K562 (cell line): Measurements from ENCODE around the gene TLE6. TPM values are rescaled to one million over a fixed set of nuclear protein-coding genes. Genes with fewer than 3 reads are reported as not detected.
A peak's percentile ranks its signal among the peaks of the same experiment; 100 is the strongest.

ENCODE experiments used
- ARHGAP35 ChIP-seq: fragments of 450-650 bp; IDR thresholded peaks from 2 replicates; pipeline ENCODE4 v1.6.1; 2018; ENCODE audit not compliant: partially characterized antibody
- BCOR ChIP-seq: fragments of 450-650 bp; IDR thresholded peaks from 2 replicates; pipeline ENCODE4 v1.6.1; 2016
- CBFA2T3 ChIP-seq: fragments of 450-650 bp; IDR thresholded peaks from 2 replicates; pipeline ENCODE4 v1.6.1; 2017
- CBX5 ChIP-seq: IDR thresholded peaks from 2 replicates; pipeline ENCODE4 v1.6.1; 2014; ENCODE audit warnings: low read depth, borderline replicate concordance
- CEBPB ChIP-seq: fragments of 450-650 bp; IDR thresholded peaks from 2 replicates; pipeline ENCODE4 v1.6.1; 2016; ENCODE audit warnings: missing genetic modification characterization, missing compliant biosample characterization
- FIP1L1 ChIP-seq: fragments of 200-400 bp; formaldehyde crosslinking; IDR thresholded peaks from 2 replicates; pipeline ENCODE4 v1.6.1; 2018; ENCODE audit warnings: mild to moderate bottlenecking, low read depth, low read length; ENCODE audit not compliant: poor library complexity, severe bottlenecking
- FOXK1 ChIP-seq: sonication (generic); formaldehyde crosslinking; IDR thresholded peaks from 2 replicates; pipeline ENCODE4 v1.8.0; 2022; ENCODE audit warnings: missing genetic modification reagents, mild to moderate bottlenecking, borderline replicate concordance
- HDAC3 ChIP-seq: fragments of 450-650 bp; IDR thresholded peaks from 2 replicates; pipeline ENCODE4 v1.6.1; 2018; ENCODE audit warnings: borderline replicate concordance, mild to moderate bottlenecking, moderate library complexity; ENCODE audit not compliant: partially characterized antibody
- HNRNPL ChIP-seq: fragments of 200-400 bp; formaldehyde crosslinking; IDR thresholded peaks from 2 replicates; pipeline ENCODE4 v1.6.1; 2017; ENCODE audit warnings: low read depth, mild to moderate bottlenecking, low read length
- KDM4B ChIP-seq, 2 experiments: fragments of 450-650 bp in 1 of 2; sonication (generic) in 1 of 2; IDR thresholded peaks; 2 replicates each; pipeline ENCODE4 v1.6.1; 2016 to 2017; ENCODE audit warnings: borderline replicate concordance in 2 of 2, antibody characterized with exemption in 1 of 2, low read depth in 1 of 2, mild to moderate bottlenecking in 1 of 2
- PPARD ChIP-seq: fragments of 250-450 bp; sonication (Bioruptor Pico); IDR thresholded peaks from 2 replicates; pipeline ENCODE4 v1.8.0; 2022; ENCODE audit warnings: inconsistent platforms, mild to moderate bottlenecking, moderate library complexity
- RFX7 ChIP-seq: fragments of 250-450 bp; sonication (Bioruptor Pico); IDR thresholded peaks from 2 replicates; pipeline ENCODE4 v1.5.1; 2021; ENCODE audit warnings: mild to moderate bottlenecking
- SIN3A ChIP-seq, 2 experiments: fragments of 150-350 bp in 1 of 2; IDR thresholded peaks; 2 replicates each; pipeline ENCODE4 v1.6.1; 2011 to 2016; ENCODE audit warnings: borderline replicate concordance in 2 of 2, low read depth in 2 of 2, low read length in 2 of 2, mild to moderate bottlenecking in 2 of 2, moderate library complexity in 2 of 2; ENCODE audit not compliant: control insufficient read depth in 1 of 2
- SIX5 ChIP-seq, 2 experiments: IDR thresholded peaks; 2 replicates each; pipeline ENCODE4 v1.6.1; 2011; ENCODE audit warnings: low read length in 2 of 2, borderline replicate concordance in 1 of 2, low read depth in 1 of 2, mild to moderate bottlenecking in 1 of 2, moderate library complexity in 1 of 2; ENCODE audit not compliant: insufficient read depth in 1 of 2
- SMARCA4 ChIP-seq: fragments of 450-650 bp; IDR thresholded peaks from 2 replicates; pipeline ENCODE4 v1.6.1; 2016
- ZNF140 ChIP-seq: fragments of 250-450 bp; sonication (Bioruptor Pico); IDR thresholded peaks from 2 replicates; pipeline ENCODE4 v1.8.0; 2021; ENCODE audit warnings: moderate library complexity, mild to moderate bottlenecking, inconsistent platforms
- ZNF655 ChIP-seq: fragments of 250-450 bp; sonication (Bioruptor Pico); IDR thresholded peaks from 2 replicates; pipeline ENCODE4 v1.5.0; 2021
- polyA plus RNA-seq, 8 experiments: library from polyadenylated mRNA; depleted of rRNA in 4 of 8; stranded (reverse) in 5 of 8; unstranded in 3 of 8; fragments of >200 nt; fragmentation: Nextera tagmentation in 2 of 8; fragmentation: Illumina TruSeq in 1 of 8; extraction: Ambion mirVana in 2 of 8; extraction: Trizol in 1 of 8; gene quantifications; 2 replicates each; pipeline versions ENCODE4 v1.2.1 to v1.2.3, GENCODE V29; 2011 to 2014; ENCODE audit warnings: inconsistent platforms in 1 of 8, missing spikeins in 1 of 8
- total RNA-seq, 7 experiments: library from RNA; depleted of rRNA in 6 of 7; stranded (reverse); fragments of >200 nt in 6 of 7; fragmentation: Illumina TruSeq in 2 of 7; extraction: Trizol in 2 of 7; gene quantifications; 2 replicates each; pipeline versions ENCODE4 v1.2.1 to v1.2.3, GENCODE V29; 2011 to 2021; ENCODE audit warnings: low replicate concordance in 1 of 7
- TF ChIP-seq, protein P1 (sequence below): fragments of 250-450 bp; sonication (Bioruptor Pico); IDR thresholded peaks from 2 replicates; pipeline ENCODE4 v1.5.0; 2022; ENCODE audit warnings: mild to moderate bottlenecking
- TF ChIP-seq, protein P2 (sequence below): sonication (generic); formaldehyde crosslinking; IDR thresholded peaks from 2 replicates; pipeline ENCODE4 v1.8.0; 2022; ENCODE audit warnings: missing genetic modification reagents, mild to moderate bottlenecking, borderline replicate concordance
- TF ChIP-seq, protein P3 (sequence below): fragments of 450-650 bp; formaldehyde crosslinking; IDR thresholded peaks from 2 replicates; pipeline ENCODE4 v1.4.0; 2020; ENCODE audit warnings: mild to moderate bottlenecking, mixed read lengths
- TF ChIP-seq, protein P4 (sequence below): sonication (generic); formaldehyde crosslinking; IDR thresholded peaks from 2 replicates; pipeline ENCODE4 v1.8.0; 2022; ENCODE audit warnings: missing genetic modification reagents, mild to moderate bottlenecking, borderline replicate concordance

The TLE6 gene
- total and polyA plus RNA-seq, 9 of the 15 experiments (the other 6 are each of a cell fraction or from before 2014, with no cell fraction given): 1.1 to 6.1 (median 2.5) TPM

DNA sequence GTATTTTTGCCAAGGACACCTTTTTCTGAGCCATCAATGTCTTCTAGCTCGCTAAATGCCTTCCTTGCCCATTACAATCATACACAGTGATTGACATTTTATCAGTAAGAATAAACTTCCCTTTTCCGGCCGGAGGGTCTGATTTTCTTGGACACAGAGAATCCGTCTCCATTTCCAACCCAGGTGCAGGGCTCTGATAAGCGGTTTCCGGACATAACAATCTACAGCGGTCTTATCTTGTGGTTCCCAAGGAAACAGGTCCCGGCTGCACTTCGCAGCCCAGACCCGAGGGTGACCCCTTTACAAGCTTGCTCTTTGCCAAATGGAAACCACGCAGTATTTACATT lies 27.5 kb upstream of the TLE6 start (continued):
- TF ChIP-seq, protein P1, sequence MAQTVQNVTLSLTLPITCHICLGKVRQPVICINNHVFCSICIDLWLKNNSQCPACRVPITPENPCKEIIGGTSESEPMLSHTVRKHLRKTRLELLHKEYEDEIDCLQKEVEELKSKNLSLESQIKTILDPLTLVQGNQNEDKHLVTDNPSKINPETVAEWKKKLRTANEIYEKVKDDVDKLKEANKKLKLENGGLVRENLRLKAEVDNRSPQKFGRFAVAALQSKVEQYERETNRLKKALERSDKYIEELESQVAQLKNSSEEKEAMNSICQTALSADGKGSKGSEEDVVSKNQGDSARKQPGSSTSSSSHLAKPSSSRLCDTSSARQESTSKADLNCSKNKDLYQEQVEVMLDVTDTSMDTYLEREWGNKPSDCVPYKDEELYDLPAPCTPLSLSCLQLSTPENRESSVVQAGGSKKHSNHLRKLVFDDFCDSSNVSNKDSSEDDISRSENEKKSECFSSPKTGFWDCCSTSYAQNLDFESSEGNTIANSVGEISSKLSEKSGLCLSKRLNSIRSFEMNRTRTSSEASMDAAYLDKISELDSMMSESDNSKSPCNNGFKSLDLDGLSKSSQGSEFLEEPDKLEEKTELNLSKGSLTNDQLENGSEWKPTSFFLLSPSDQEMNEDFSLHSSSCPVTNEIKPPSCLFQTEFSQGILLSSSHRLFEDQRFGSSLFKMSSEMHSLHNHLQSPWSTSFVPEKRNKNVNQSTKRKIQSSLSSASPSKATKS (CRISPR knock-in tag): no peak
- TF ChIP-seq, protein P2, sequence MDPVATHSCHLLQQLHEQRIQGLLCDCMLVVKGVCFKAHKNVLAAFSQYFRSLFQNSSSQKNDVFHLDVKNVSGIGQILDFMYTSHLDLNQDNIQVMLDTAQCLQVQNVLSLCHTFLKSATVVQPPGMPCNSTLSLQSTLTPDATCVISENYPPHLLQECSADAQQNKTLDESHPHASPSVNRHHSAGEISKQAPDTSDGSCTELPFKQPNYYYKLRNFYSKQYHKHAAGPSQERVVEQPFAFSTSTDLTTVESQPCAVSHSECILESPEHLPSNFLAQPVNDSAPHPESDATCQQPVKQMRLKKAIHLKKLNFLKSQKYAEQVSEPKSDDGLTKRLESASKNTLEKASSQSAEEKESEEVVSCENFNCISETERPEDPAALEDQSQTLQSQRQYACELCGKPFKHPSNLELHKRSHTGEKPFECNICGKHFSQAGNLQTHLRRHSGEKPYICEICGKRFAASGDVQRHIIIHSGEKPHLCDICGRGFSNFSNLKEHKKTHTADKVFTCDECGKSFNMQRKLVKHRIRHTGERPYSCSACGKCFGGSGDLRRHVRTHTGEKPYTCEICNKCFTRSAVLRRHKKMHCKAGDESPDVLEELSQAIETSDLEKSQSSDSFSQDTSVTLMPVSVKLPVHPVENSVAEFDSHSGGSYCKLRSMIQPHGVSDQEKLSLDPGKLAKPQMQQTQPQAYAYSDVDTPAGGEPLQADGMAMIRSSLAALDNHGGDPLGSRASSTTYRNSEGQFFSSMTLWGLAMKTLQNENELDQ (CRISPR knock-in tag): no peak
- TF ChIP-seq HDAC3: peak; percentile 98
- 0 out of 2 replicates have a peak, but pooled peaks have one; percentile 11 for TF ChIP-seq RFX7
- no peak for TF ChIP-seq ZNF140 (CRISPR knock-in tag)
- no peak for TF ChIP-seq CBX5
- TF ChIP-seq ZNF655 (CRISPR knock-in tag): no peak
- no peak; a peak in 1 of 4 replicates for TF ChIP-seq SIN3A (IDR thresholded peaks at IDR 0.05; ENCODE audit: borderline replicate concordance in 2 of 2, control insufficient read depth in 1 of 2, low read depth in 2 of 2, low read length in 2 of 2)
- TF ChIP-seq, protein P3, sequence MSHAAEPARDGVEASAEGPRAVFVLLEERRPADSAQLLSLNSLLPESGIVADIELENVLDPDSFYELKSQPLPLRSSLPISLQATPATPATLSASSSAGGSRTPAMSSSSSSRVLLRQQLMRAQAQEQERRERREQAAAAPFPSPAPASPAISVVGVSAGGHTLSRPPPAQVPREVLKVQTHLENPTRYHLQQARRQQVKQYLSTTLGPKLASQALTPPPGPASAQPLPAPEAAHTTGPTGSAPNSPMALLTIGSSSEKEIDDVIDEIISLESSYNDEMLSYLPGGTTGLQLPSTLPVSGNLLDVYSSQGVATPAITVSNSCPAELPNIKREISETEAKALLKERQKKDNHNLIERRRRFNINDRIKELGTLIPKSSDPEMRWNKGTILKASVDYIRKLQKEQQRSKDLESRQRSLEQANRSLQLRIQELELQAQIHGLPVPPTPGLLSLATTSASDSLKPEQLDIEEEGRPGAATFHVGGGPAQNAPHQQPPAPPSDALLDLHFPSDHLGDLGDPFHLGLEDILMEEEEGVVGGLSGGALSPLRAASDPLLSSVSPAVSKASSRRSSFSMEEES (CRISPR knock-in tag): no peak
- no peak for TF ChIP-seq ARHGAP35
- TF ChIP-seq FOXK1 (CRISPR knock-in tag): no peak
- peak; percentile 99 for TF ChIP-seq SMARCA4
- peak; percentile 99 for TF ChIP-seq CBFA2T3
- TF ChIP-seq HNRNPL: no peak
- no peak for TF ChIP-seq FIP1L1
- TF ChIP-seq, protein P4, sequence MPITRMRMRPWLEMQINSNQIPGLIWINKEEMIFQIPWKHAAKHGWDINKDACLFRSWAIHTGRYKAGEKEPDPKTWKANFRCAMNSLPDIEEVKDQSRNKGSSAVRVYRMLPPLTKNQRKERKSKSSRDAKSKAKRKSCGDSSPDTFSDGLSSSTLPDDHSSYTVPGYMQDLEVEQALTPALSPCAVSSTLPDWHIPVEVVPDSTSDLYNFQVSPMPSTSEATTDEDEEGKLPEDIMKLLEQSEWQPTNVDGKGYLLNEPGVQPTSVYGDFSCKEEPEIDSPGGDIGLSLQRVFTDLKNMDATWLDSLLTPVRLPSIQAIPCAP: no peak
- TF ChIP-seq CEBPB: no peak
- no peak for TF ChIP-seq PPARD (CRISPR knock-in tag)
- TF ChIP-seq BCOR: peak; percentile 94
- no peak for TF ChIP-seq KDM4B (IDR thresholded peaks at IDR 0.05; ENCODE audit: borderline replicate concordance in 2 of 2, low read depth in 1 of 2)
- TF ChIP-seq SIX5 (IDR thresholded peaks at IDR 0.05; ENCODE audit: borderline replicate concordance in 1 of 2, insufficient read depth in 1 of 2, low read depth in 1 of 2, low read length in 2 of 2): no peak
